ENCODE results near the gene COL4A3.

COL4A3 gene

GRCh38 chr2:227348324-227348723, 183.9 kb downstream of the COL4A3 start:
- DNase-seq, result no peak

DNA sequence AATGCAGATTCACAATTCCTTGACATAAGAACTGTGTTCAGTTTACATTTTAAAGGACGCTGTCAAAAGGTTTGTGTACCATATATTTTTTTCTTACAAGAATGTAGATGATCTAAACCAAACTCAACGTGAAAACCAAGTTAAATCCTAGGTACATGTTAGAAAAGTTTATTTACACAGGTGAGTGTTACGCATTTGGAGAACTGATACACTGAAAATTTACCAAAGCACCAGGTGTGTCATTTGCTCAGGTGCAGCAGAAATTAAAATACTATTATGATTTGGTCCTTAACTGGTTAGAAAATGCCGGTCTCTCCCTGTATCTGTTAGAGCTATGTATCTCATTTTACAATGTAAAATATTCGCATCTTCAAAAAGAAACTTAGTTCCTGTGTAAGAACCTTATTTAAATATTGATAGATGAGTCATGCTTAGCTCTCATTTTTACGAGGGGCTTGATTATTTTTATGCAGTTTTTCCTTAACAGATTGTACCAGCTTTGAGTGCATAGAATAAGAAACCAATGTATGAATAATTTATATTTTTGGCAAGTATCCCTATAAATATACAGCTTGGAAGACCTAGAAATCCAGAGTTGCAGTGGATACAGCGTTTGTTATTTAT, 185.7 kb downstream of the COL4A3 start:
- DNase-seq, result no peak

- no peak for DNase-seq
Observed at GRCh38 chr2:227351639-227352038, 187.2 kb downstream of the COL4A3 start.

DNA sequence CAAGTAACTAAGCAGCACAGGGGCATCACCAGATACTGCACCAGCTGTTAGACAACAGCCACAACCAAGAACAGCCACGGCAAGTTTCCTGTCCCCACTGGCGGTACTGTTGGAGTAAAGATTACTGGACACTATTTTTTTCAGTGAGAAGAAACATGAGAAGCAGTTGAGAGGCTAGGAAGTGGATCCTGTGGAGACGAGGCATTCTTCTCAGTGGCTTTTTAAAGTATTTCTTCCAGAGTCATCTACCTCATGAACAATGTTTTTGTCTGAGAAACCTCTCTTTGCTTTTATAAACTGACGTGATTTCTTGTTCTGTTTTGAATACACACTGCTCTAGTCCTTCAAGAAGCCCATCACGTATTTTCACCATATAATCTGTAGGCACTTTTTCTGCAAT, 195.9 kb downstream of the COL4A3 start:
- no peak for DNase-seq

GRCh38 chr2:227363756-227364155, 199.3 kb downstream of the COL4A3 start:
- no peak for DNase-seq
